Stimulated activated CD4-positive, alpha-beta T cell treated with anti-CD3 and anti-CD28 coated beads, Interleukin-4, amount 100 ng/mL, for 4 hours (primary cell): Measurements from ENCODE around the gene ADD2.

Source experiments
- DNase-seq, 2 experiments: peaks; one replicate each; pipeline ENCODE4 v3.0.0-alpha.2; 2020

The ADD2 gene

DNA sequence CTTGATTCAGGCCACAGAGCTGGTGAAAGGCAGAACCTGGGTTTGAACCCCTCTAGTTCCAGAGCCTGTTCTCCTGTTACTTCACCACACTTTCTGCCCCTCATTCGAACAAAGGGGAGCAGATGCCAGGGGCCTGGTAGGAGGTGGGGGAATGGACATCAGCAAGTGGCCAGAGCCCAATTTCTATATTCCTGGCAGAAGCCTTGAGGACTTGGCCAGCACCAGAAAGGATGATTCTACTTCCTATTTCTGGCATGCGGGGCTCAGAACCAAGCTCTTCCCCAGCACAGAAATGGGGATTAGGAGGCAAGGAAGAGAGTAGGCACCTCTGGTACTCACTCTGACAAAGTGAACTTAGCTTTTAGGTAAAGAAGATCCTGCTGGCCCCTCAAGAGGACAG is 49.3 kb downstream of the ADD2 start:
- no peak for DNase-seq

DNA sequence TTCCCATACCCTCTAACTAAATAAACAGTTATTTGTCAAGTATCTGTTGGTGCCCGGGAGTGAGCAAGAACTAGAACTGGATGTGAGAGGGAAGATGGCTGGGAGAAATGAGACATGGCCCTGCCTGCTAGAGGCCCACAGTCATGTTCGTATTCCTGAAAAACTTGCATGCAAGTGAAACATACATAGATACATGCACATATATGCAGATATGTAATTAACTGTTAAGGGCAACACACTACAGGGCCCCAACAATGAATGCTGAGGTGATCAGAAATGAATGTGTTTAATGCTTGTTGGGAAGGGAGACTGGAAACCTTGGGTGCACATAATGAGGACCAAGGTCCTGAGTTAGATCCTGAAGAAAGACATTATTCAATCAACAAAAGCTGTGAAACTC is 49.8 kb downstream of the ADD2 start:
- DNase-seq, result no peak

DNA sequence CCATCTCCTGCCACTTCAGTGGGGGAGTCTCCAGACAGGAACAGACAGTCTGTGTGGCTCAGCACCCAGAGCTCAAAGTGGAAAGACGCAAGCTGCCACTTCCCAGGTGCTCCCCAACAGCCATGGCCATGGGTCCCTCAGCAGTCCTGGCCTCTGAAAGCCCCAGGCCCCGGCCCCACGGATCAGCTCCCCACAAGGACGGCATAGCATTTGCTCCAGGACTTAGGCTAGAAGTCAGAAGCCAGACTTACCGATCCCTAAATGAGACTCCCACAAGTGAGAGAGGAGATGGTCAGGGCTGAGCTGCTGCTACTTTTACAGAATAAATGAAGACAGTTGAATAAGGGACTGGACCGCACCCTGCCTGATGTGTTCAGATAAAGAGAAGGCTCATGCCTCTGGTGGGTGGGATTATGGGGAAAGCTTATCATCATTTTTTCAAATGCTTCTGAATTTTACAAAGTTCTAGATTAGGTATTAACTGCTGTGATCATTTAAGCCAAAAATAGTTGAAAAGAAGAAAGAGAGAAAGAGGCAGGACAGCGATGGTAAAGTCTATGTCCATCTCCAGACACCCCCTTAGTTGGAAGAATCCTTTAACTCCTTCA is 50.5 kb downstream of the ADD2 start:
- DNase-seq, result no peak

DNA sequence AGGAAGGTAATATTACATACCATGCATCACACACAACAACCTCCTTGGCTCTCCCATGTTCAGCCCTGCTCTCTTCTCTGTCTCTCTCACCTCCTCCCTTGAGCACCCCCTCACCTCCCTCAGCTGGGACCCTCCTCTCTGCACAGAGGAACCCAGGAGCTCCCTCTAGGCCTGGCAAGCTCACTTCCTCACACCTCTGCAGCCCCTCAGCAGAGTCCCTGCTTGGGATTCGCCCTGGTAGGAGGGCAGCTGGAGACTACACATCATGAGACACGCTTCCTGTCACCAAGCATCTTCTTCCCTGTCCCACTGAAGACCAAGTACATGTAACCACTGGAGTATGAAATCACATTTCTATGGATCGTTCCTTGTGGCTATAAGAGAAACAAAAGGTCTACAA is 51.0 kb downstream of the ADD2 start:
- no peak for DNase-seq

DNA sequence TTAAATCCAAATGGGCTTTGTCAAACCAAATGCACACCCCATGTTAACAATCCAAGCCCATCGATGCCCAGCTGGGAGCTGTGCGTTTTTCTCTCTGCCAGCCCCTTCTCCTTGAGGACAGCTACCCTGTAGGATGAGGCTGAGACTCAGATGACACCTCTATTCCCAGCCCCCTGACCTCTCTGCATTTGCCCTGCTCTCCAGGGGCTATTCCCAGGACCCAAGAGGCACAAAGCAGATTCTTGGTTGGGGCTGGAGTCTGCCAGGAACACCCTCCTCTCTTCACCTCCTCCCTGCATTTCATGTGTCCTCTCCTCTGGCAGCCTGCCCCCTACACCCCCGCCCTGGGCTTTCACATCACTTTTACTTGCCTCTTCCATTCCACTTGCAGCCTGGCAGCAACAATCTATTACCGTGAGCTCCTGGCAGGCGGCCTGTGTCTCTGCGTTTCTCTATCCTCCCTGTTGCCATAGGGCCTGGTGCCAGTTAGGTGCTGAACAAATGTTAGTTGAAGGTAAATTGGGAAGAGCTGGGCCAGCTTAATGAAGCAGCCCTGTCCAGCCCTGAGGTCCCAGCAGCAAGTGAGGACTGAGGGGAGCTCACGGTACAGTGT is 51.8 kb downstream of the ADD2 start:
- no peak for DNase-seq

DNA sequence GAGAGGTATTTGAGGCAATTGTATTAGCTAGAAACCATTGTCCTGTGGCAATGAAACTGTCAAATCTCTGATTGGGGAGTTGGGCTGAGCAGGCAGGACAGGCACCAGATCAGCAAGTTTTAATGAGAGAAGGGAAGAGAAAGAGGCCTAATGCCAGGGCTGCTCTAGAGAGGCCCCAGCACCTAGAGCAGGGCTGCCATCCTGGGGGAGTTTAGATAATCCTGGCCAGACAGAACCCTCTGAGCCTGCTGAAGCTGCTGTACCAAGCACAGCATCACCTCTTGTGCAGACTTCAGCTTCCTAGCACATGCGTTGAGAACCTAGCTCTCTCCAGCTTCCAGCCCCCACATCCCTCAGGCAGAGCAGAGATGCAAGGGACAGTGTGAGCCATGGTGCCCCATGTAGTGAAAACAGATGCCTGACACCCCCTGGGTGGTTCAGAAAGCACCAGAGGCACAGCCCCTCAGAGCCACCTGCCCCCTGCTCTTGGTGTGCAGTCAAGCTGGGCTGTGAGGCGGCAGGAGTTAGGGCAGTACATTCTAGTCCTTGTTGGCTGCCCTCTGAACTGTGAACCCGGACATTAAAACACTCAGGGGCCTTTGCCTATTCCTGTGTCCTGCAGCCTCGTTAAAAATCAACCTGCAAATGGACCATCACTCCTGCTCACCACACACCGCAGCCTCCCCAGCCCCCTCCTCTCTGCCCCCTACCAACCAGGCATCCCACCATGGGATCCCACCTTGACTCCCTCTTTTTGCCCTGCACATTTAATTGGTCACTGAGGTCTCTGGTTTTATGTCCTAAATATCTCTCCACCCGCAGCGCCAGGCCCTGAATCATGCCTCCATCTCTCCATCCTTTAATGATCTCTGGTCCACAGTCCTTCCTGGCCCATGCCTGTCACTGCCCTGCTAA is 52.7 kb downstream of the ADD2 start:
- no peak for DNase-seq

DNA sequence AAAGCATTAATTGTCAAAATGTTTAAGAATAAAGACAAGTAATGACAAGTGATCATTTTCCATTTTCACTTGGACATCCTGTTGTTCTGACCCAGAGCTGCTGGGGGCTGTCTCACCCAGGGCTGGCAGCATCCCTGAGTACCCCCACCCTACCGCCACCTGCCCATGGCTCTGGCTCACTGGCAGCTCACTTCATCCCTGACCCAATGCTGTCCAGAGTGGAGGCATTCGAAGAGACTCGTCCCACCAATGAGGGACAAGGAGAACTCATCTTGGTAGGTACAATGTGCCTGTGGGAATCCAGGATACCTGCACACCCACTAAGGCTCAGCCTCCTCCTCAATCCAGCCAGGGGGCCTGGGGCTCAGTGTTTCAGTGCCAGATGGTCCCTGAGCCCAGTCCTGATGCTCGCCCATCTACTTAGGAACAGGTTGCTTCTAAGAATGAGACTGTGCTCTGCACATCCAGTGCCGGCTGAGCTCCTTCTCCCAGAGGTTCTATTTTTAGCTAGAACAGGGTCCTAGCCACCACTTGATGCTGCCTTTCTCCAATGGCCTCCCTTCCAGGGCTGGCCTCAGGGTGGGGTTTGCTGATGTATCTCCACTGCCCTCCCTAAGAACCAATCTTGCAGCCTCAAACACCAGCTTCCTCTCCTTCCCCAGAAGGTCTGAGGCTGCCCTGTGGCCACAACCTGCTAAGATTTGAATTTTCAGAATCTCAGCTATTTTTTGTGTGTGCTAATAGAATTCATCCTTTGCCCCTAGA is 53.7 kb downstream of the ADD2 start:
- DNase-seq, result no peak

DNA sequence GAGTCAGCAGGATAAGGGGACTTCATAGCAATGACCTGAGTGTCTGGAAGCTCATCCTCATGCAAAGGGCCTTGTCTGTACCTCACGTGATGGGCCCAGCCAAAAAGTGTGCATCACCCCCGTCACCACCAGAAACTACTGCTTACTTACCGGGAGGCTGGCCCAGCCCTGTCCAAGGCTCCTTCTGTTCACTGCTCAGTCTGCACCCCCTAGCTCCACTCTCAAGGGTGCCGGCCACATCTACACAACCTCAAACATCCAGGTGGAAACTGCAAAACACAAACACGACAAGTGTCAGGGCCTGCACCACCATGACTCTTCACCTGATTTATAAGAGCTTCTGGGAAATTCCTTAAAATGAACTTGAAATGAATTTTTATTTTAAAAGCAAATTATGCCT is 55.1 kb downstream of the ADD2 start:
- DNase-seq, result no peak

DNA sequence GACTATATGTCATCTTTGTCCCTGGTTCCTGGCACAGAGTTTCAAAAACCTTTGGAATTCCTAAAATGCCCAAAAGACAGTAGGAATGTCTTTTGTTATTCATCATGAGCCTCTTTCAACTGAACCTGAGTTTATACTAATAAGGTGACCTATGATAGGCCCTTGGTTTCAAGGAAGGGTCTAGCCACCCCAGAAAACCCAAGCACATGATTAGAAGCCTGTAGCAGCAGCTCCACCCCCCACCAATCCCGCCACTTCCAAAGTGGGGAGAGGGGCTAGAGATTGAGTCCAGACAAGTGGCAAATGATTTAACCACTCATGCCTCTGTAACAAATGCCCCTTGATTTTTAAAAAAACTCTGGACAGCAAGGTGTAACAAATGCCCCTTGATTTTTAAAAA is 56.8 kb downstream of the ADD2 start:
- DNase-seq, result no peak

DNA sequence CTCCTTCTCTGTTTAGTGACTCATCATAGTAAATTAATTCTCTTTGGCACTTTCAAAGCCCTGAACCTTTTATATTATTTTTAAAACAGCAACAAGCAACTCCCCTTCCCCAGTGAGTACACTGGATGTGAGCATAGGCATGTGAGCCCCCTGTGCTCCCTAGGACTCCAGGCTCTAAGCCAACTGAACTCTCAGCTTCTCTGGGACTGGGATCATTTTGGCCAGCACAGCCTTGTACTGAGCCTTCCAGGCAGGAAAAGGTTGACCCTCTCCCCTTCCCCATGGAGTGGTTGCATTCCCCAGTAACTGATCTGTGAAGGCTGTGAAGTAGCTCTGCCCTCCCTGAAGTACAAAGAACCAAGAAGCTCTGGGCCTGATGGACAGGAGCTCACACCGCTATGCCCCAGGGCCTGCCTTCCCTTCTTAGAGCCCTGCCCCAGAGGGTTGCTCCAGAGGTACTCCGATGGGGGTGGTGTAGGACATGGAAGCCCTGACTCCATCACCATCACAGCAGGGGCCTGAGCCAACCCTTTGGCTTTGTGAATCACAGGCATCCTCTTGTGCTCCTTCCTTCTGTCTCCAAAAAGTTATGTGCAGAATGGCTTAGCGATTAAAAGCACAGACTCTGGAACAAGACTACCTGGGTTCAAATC is 57.8 kb downstream of the ADD2 start:
- no peak for DNase-seq

DNA sequence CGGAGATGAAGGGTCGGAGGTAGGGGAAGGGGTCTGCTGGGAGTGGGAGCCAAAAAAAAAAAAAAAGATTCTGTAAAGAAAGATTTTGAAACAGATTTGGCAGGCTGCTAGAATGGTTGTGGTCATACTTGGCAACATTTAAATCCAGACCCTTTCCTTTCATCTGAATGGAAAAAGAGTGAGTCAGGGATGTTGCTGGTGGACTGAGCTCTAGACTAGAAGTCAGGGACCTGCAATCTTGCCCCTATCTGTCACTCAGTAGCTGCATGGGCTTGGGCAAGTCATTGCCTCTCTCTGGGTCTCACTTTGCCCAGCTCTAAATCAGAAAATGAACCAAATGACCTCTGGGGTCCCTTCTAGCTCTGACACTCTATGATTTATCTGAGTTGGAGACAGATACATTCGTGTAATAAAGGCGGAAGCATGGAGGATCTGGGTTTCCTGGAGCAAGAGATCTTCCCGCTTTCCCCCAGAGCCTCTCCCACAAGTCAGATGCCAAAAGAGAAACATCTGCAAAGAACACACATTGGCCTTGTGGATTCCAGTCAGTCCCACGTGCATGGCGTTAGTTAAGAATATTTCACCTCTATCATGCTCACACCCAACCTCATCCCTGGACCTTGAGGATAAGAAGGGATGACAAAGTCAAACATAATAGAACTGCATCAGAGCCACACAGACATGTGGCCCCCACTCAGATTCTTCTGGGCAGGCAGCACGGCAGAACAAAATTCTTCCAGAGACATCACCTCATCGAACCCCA is 58.5 kb downstream of the ADD2 start:
- DNase-seq, result no peak

DNA sequence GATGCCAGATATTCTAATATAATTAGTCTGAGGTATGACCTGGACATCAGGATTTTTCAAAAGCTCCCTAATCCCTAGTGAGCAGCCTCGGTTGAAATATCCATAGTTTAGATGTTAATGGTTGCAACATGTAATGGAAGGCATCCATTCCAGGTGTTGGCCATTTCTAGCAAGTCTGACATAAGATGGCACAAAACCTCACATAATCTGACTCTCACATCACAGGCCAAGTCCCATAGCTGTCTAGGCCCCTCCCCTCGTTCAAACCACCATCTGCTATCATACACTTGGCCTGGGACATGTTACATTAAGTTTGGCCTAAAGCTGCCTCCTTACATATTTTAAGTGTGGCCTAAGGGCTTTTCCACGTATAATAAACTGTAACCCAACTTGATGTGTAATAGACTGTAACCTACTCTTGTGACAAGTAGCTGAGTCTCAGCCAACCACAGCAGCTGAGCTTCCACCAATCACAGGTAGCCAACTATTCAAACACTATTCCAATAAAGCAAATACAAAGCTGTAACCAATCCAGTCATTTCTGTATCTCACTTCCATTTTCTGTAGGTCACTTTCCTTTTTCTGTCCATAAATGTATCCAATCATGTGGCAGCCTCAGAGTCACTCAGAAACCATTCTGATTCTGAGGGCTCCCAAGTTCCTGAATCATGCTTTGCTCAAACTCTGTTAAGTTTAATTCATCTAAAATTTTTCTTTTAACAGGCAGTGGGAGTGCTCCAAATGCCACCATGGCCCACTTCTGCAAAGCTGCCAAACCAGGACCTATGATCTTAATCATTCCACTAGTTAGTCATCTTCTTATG is 59.4 kb downstream of the ADD2 start:
- no peak for DNase-seq

DNA sequence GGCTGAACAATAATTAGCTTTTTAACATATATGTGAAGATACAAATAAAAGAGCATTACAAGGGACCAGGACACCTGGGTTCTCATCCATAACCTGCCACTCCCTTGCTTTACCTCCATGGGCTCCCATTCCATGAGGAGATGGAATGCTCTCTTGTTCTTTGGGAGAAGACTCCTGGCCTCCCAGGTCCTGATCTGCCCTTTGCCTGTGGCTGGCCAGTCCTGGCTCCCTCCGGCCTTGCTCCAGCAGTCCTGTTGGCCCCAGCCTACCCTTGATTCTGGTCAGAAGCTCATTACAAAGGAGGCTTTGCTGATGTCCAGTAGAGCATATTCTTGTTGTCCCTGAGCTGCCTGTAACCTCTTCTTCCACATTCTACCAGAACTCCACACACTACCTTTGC is 60.3 kb downstream of the ADD2 start:
- DNase-seq, result no peak

DNA sequence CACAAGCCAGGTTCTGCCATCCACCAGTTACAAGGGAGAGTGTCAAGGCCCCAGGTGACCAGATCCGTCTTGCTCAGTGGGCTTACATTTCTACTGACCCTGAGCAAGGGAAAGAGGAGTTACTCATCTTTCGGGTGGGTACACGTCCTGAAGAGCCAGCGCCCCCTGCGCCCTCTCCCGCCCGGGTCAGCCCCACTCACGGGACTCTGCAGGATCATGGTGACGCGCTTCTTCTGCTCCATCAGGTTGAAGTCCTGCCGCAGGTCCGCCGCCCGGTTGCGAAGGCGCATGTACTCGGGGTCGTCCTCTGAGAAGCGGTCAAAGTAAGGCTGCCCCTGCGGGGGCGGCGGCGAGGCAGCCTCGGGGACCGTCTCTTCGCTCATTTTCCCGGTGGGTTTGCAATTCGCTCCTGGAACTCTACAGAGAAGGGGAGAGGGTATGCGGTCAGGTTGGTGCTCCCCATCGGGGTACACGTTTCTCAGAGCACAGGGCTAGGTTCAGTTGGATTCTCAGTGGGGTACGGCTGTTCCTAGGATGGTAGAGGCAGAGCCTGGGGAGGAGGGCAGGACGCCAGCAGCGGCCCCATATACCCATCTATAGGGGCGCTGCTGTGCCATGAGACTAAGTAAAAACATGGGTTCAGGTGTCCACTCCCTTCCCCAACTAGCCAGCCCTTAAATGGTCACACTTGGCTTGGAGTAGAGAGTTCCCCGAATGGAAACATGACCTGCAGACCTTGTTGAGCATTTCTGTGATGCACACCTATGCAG is 61.8 kb downstream of the ADD2 start:
- no peak for DNase-seq

DNA sequence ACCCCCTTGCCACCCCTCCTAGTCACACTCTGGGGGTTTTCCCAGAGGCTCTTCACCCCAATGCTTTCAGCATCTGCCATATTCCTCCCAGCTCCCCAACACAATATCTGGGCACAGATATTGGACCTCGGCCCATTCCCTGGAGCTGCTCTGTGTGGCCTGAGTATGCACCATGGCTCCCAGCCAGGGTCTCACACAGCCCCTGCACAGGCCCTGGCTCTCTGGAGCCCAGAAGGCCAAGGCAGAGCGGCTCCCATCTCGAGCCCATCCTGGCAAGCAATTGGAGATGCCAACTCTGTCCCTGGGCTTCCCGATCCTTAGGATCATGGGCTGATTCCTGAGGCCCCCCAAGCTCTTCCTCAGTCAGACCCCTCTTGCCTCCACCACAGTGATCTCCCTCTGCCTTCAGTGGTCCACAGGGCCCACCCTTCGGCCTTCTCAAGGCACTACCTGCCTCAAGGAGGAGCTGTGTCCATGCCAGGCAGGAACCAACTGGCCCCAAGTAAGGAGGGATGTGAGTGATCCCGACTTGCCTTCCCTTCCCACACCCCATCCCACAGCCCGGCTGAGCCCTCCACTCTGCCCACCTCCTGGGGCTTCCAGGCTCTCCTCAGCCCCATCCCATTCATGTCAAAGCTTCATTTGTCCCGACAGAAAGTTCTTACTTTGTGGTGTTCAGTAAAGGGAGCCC is 62.7 kb downstream of the ADD2 start:
- no peak for DNase-seq

DNA sequence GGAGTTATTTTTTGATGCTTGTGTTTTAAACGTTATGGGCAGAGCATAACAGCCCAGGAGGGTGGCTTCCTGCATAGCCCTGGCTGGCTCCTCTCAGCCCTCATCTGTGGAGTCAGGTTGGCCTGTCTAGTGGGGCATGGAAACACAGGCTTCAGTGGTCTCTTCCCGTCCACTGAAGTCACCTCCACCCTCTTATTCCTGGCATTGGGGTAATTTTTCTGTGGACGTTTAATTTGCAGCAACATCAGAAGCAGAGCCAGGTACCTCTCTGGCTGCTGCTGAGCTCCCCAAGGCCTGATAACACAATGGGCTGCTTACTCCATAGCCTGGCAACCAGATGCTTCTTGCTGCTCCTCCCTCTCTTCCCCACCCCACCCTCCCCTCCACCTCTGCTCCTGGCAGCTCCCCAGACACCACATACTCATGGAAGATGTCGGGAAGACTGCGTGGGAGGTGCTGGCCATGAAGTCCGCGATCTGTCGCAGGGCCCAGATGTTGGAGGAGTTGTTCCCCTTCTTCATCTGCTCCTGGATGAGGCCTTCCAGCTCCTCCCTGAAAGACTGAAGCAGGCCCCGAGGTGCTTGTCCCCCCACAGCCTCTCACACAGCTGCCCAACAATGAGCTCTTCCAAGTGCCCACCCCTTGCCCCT is 64.0 kb downstream of the ADD2 start:
- DNase-seq, result no peak

DNA sequence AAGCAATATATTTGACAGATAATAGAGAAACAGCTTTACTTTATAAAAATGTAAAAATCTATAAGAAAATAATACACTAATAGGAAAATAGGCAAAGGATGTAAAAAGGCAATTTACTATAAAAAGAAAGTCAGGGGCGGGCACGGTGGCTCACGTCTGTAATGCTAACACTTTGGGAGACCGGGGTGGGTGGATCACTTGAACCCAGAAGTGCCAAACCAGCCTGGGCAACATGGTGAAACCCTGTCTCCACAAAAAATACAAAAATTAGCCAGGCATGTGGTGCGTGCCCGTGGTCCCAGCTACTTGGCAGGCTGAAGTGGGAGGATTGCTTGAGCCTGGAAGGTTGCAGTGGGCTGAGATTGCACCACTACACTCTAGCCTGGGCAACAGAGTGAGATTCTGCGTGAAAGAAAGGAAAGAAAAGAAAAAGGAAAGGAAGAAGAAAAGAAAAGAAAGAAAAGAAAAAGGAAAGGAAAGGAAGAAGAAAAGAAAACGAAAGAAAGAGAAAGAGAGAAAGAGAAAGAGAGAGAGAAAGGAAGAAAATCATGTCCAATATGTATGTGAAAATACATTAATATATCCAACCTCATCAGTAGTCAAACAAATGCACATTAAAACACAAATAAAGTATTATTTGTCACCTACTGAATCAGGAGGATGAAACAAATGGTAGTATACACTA is 65.1 kb downstream of the ADD2 start:
- DNase-seq, result no peak

DNA sequence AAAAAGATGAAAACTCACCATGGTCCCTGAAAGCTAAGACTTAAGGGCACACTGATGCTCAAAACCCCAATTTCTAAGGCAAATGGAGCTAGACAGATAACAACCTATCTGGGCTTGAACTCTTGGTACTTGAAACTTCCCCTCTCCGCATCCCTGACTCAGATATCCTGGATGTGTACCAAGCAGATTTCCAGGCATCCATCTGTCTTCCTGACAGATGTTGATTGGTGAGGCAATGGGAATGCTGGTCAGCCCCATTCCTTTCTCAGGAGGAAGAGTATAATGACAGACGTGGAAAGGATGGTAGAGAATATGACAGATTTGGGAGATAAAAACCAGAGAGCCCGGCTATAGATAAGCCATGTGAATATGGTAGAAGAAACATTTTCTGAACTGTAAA is 69.2 kb downstream of the ADD2 start:
- no peak for DNase-seq
